HepG2 (cell line): ENCODE measurements around the gene DACT2. TPM values are rescaled to one million over a fixed set of nuclear protein-coding genes. Genes with fewer than 3 reads are reported as not detected.

Experiments
- CCAR2 ChIP-seq: fragments of 200-400 bp; formaldehyde crosslinking; optimal IDR thresholded peaks from 2 replicates; pipeline ENCODE3; 2018; ENCODE audit warnings: low read depth, mild to moderate bottlenecking, low read length, moderate library complexity
- EED ChIP-seq: sonication (generic); formaldehyde crosslinking; IDR thresholded peaks from 2 replicates; pipeline ENCODE4 v1.5.0; 2020; ENCODE audit warnings: mild to moderate bottlenecking, missing genetic modification reagents
- FOXC1 ChIP-seq: sonication (generic); formaldehyde crosslinking; IDR thresholded peaks from 2 replicates; pipeline ENCODE4 v1.8.0; 2022; ENCODE audit warnings: mild to moderate bottlenecking, missing genetic modification reagents, borderline replicate concordance
- MBD4 ChIP-seq: IDR thresholded peaks from 2 replicates; pipeline ENCODE4 v1.6.1; 2012; ENCODE audit warnings: low read length, inconsistent platforms, borderline replicate concordance
- POGZ ChIP-seq: sonication (generic); formaldehyde crosslinking; IDR thresholded peaks from 2 replicates; pipeline ENCODE4 v1.4.0; 2020; ENCODE audit warnings: mild to moderate bottlenecking, missing genetic modification reagents
- STAT5B ChIP-seq: sonication (generic); formaldehyde crosslinking; IDR thresholded peaks from 2 replicates; pipeline ENCODE4 v1.4.0; 2020; ENCODE audit warnings: missing genetic modification reagents
- ZFX ChIP-seq: sonication (generic); formaldehyde crosslinking; IDR thresholded peaks from 2 replicates; pipeline ENCODE4 v1.4.0; 2020; ENCODE audit warnings: mild to moderate bottlenecking, low read depth, missing genetic modification reagents, moderate library complexity
- ZNF207 ChIP-seq: fragments of 450-650 bp; IDR thresholded peaks from 2 replicates; pipeline ENCODE4 v1.6.1; 2016; ENCODE audit warnings: antibody characterized with exemption, borderline replicate concordance
- ZNF337 ChIP-seq: sonication (generic); formaldehyde crosslinking; IDR thresholded peaks from 2 replicates; pipeline ENCODE4 v1.5.1; 2020; ENCODE audit warnings: missing genetic modification reagents, low read depth, mild to moderate bottlenecking, borderline replicate concordance
- polyA plus RNA-seq, 8 experiments: library from polyadenylated mRNA; depleted of rRNA in 3 of 8; stranded (reverse) in 7 of 8; unstranded in 1 of 8; fragments of >200 nt; fragmentation: Illumina TruSeq in 4 of 8; extraction: Trizol in 4 of 8; gene quantifications; 2 replicates each; pipeline versions ENCODE4 v1.2.1 to v1.2.3, GENCODE V29; 2011 to 2016; ENCODE audit warnings: low read depth in 4 of 8, missing spikeins in 1 of 8, mixed read lengths in 1 of 8; ENCODE audit not compliant: insufficient read depth in 1 of 8
- total RNA-seq, 5 experiments: library from RNA; depleted of rRNA; stranded (reverse); fragments of >200 nt; fragmentation: Illumina TruSeq; extraction: Trizol; gene quantifications; 2 replicates each; pipeline ENCODE4 v1.2.3, GENCODE V29; 2016; ENCODE audit warnings: low read depth in 1 of 5
- TF ChIP-seq, protein P1 (sequence below): sonication (generic); formaldehyde crosslinking; IDR thresholded peaks from 2 replicates; pipeline ENCODE4 v1.4.0; 2020; ENCODE audit warnings: missing genetic modification reagents
- TF ChIP-seq, protein P2 (sequence below): sonication (generic); formaldehyde crosslinking; IDR thresholded peaks from 2 replicates; pipeline ENCODE4 v1.5.0; 2020; ENCODE audit warnings: mild to moderate bottlenecking, missing genetic modification reagents
- TF ChIP-seq, protein P3 (sequence below): sonication (generic); formaldehyde crosslinking; IDR thresholded peaks from 2 replicates; pipeline ENCODE4 v1.4.0; 2020; ENCODE audit warnings: missing genetic modification reagents
- TF ChIP-seq, protein P4 (sequence below): sonication (generic); formaldehyde crosslinking; IDR thresholded peaks from 2 replicates; pipeline ENCODE4 v1.5.1; 2020; ENCODE audit warnings: missing genetic modification reagents, mild to moderate bottlenecking, borderline replicate concordance
- TF ChIP-seq, protein P5 (sequence below): sonication (generic); formaldehyde crosslinking; IDR thresholded peaks from 2 replicates; pipeline ENCODE4 v1.4.0; 2020; ENCODE audit warnings: missing genetic modification reagents
- TF ChIP-seq, protein P6 (sequence below): sonication (generic); formaldehyde crosslinking; IDR thresholded peaks from 2 replicates; pipeline ENCODE4 v1.4.0; 2020; ENCODE audit warnings: missing genetic modification reagents, low read depth, mild to moderate bottlenecking, borderline replicate concordance
- TF ChIP-seq, protein P7 (sequence below): sonication (generic); formaldehyde crosslinking; conservative IDR thresholded peaks from 2 replicates; pipeline ENCODE4 v1.4.0; 2020; ENCODE audit warnings: missing genetic modification reagents

Gene DACT2
- total and polyA plus RNA-seq, 2 of the 13 experiments (the other 11 are each of a cell fraction or from before 2014, with no cell fraction given): 0.15 TPM; not detected in 1

DNA sequence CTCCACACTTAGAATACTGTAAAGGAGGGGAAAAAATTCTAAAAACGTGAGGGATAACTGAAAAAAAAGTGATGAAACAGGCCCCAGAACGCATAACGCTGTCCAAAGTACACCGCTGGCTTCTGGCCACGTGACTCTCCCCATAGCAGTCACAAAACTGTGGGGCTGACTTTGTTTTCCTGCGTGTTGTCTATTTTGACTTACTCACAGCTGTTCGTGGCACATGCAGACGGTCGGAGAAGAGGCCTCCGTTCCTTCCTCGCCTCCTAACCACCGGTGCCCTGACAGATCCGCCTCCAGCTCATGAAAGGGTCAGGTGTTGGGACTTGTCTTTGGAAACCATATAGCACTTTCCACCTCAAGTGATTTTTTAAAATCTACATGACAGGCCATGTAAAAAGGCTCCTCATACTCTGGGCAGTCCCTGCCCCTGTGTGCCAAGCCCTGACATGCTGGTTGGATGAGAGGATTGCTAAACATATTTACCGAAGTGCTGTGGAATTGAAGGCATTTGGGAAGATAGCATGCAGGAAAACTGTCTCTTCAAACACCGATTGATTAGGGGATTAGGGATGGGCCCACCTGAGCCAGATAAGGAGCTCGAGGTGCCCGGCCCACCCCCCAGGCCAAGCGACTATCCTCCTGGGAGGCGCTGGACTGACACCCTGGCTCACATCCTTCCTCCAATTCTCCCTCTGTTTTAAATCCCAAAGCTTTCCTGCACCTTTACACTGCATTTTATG, 54.8 kb downstream of the DACT2 start (continued):
- TF ChIP-seq, protein P1, sequence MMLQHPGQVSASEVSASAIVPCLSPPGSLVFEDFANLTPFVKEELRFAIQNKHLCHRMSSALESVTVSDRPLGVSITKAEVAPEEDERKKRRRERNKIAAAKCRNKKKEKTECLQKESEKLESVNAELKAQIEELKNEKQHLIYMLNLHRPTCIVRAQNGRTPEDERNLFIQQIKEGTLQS: peak; percentile 81; the same call in 1 of the 2 replicates
- TF ChIP-seq STAT5B (CRISPR knock-in tag) (no peak), POGZ (CRISPR knock-in tag) (peak; percentile 45), CCAR2 (no peak), ZNF337 (no peak), MBD4 (no peak), ZFX (CRISPR knock-in tag) (no peak; the same call in 1 of the 2 replicates), FOXC1 (CRISPR knock-in tag) (0 out of 2 replicates have a peak, but pooled peaks have one; percentile 44), EED (CRISPR knock-in tag) (0 out of 2 replicates have a peak, but pooled peaks have one; percentile 9), ZNF207 (no peak)
- TF ChIP-seq, protein P2, sequence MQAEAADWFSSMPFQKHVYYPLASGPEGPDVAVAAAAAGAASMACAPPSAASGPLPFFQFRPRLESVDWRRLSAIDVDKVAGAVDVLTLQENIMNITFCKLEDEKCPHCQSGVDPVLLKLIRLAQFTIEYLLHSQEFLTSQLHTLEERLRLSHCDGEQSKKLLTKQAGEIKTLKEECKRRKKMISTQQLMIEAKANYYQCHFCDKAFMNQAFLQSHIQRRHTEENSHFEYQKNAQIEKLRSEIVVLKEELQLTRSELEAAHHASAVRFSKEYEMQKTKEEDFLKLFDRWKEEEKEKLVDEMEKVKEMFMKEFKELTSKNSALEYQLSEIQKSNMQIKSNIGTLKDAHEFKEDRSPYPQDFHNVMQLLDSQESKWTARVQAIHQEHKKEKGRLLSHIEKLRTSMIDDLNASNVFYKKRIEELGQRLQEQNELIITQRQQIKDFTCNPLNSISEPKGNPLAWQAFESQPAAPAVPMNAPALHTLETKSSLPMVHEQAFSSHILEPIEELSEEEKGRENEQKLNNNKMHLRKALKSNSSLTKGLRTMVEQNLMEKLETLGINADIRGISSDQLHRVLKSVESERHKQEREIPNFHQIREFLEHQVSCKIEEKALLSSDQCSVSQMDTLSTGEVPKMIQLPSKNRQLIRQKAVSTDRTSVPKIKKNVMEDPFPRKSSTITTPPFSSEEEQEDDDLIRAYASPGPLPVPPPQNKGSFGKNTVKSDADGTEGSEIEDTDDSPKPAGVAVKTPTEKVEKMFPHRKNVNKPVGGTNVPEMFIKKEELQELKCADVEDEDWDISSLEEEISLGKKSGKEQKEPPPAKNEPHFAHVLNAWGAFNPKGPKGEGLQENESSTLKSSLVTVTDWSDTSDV (CRISPR knock-in tag): no peak
- TF ChIP-seq, protein P3, sequence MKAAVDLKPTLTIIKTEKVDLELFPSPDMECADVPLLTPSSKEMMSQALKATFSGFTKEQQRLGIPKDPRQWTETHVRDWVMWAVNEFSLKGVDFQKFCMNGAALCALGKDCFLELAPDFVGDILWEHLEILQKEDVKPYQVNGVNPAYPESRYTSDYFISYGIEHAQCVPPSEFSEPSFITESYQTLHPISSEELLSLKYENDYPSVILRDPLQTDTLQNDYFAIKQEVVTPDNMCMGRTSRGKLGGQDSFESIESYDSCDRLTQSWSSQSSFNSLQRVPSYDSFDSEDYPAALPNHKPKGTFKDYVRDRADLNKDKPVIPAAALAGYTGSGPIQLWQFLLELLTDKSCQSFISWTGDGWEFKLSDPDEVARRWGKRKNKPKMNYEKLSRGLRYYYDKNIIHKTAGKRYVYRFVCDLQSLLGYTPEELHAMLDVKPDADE (CRISPR knock-in tag): no peak
- TF ChIP-seq, protein P4, sequence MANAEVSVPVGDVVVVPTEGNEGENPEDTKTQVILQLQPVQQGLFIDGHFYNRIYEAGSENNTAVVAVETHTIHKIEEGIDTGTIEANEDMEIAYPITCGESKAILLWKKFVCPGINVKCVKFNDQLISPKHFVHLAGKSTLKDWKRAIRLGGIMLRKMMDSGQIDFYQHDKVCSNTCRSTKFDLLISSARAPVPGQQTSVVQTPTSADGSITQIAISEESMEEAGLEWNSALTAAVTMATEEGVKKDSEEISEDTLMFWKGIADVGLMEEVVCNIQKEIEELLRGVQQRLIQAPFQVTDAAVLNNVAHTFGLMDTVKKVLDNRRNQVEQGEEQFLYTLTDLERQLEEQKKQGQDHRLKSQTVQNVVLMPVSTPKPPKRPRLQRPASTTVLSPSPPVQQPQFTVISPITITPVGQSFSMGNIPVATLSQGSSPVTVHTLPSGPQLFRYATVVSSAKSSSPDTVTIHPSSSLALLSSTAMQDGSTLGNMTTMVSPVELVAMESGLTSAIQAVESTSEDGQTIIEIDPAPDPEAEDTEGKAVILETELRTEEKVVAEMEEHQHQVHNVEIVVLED (CRISPR knock-in tag): no peak; the same call in 1 of the 2 replicates
- TF ChIP-seq, protein P5, sequence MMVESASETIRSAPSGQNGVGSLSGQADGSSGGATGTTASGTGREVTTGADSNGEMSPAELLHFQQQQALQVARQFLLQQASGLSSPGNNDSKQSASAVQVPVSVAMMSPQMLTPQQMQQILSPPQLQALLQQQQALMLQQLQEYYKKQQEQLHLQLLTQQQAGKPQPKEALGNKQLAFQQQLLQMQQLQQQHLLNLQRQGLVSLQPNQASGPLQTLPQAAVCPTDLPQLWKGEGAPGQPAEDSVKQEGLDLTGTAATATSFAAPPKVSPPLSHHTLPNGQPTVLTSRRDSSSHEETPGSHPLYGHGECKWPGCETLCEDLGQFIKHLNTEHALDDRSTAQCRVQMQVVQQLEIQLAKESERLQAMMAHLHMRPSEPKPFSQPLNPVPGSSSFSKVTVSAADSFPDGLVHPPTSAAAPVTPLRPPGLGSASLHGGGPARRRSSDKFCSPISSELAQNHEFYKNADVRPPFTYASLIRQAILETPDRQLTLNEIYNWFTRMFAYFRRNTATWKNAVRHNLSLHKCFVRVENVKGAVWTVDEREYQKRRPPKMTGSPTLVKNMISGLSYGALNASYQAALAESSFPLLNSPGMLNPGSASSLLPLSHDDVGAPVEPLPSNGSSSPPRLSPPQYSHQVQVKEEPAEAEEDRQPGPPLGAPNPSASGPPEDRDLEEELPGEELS: peak; percentile 82
- TF ChIP-seq, protein P6, sequence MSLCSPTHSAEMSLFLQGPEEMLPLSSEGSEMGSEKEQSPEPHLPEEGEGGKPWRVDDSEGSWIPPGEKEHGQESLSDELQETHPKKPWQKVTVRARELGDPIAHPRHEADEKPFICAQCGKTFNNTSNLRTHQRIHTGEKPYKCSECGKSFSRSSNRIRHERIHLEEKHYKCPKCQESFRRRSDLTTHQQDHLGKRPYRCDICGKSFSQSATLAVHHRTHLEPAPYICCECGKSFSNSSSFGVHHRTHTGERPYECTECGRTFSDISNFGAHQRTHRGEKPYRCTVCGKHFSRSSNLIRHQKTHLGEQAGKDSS (CRISPR knock-in tag): peak; percentile 30; the same call in 1 of the 2 replicates
- TF ChIP-seq, protein P7, sequence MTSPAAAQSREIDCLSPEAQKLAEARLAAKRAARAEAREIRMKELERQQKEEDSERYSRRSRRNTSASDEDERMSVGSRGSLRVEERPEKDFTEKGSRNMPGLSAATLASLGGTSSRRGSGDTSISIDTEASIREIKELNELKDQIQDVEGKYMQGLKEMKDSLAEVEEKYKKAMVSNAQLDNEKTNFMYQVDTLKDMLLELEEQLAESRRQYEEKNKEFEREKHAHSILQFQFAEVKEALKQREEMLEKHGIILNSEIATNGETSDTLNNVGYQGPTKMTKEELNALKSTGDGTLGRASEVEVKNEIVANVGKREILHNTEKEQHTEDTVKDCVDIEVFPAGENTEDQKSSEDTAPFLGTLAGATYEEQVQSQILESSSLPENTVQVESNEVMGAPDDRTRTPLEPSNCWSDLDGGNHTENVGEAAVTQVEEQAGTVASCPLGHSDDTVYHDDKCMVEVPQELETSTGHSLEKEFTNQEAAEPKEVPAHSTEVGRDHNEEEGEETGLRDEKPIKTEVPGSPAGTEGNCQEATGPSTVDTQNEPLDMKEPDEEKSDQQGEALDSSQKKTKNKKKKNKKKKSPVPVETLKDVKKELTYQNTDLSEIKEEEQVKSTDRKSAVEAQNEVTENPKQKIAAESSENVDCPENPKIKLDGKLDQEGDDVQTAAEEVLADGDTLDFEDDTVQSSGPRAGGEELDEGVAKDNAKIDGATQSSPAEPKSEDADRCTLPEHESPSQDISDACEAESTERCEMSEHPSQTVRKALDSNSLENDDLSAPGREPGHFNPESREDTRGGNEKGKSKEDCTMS: no peak
